ENCODE data around the gene GPC6. TPM values are rescaled to one million over a fixed set of nuclear protein-coding genes. Genes with fewer than 3 reads are reported as not detected.

Gene GPC6
- total and polyA plus RNA-seq, 4 donors, result 5.0 to 37.4 (median 18.9) TPM

- intact Hi-C loops (cut with DNase I), result no loop called here
- ATAC-seq (ENCODE audit: low FRiP score) (no peak), DNase-seq (no peak)
- H3K9me3 ChIP-seq (ENCODE audit: control insufficient read depth, low read length), result no peaks in the 10 kb centered on the region
- no peaks in the 10 kb centered on the region for H3K36me3 ChIP-seq (ENCODE audit: control insufficient read depth in 1 of 2, insufficient read depth in 2 of 2, low read length in 1 of 2)
- WGBS, 2 donors, result 84 to 95% methylated on average over 1 of the region's 1 CpG
- no peaks in the 10 kb centered on the region for H3K27me3 ChIP-seq (ENCODE audit: control insufficient read depth in 1 of 2, insufficient read depth in 2 of 2, low read length in 1 of 2)
- no peak overlapping the region for H3K4me3 ChIP-seq (ENCODE audit: low read length in 2 of 2)
- H3K4me1 ChIP-seq (ENCODE audit: control insufficient read depth in 1 of 2, insufficient read depth in 2 of 2, low read length in 2 of 2), result peaks cover 0 to 3% of the 10 kb centered on the region in 2 donors
- no peak overlapping the region for H3K27ac ChIP-seq (ENCODE audit: low read depth in 1 of 2, low read length in 2 of 2)
Measured at GRCh38 chr13:94115054-94115453, 888.4 kb downstream of the GPC6 start.

DNA sequence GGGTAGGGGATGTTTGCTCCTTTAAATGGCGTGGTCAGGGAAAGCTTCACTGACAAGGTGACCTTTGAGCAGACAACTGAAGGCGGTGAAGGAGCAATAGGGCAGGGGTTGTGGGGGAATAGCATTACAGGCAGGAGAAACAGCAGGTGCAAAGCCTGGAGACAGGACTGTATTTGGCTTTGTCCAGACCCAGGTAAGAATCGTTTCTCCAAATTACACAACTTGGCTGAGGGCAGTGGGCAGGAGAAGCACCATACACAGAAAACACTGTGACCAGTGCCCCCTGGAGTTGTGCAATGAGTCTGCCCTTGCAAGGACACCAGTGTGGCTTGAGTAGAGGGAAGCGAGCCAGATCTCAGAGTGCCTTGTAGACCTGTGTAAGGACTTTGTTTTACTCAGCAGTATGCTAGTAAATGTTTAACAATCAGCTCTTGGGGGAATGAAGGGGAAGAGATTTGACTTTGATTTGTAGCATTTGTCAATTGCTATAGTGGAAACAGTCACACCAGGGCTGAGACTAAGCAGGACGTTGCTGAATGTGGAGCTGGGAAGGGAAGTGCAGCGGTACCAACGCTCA lies 892.8 kb downstream of the GPC6 start:
- H3K27ac ChIP-seq (ENCODE audit: low read depth in 1 of 2, low read length in 2 of 2), result no peak overlapping the region
- intact Hi-C loops (cut with DNase I), result no loop called here
- no peaks in the 10 kb centered on the region for H3K9me3 ChIP-seq (ENCODE audit: control insufficient read depth, low read length)
- ATAC-seq (ENCODE audit: low FRiP score) (no peak), DNase-seq (no peak)
- H3K4me3 ChIP-seq (ENCODE audit: low read length in 2 of 2), result no peak overlapping the region
- H3K36me3 ChIP-seq (ENCODE audit: control insufficient read depth in 1 of 2, insufficient read depth in 2 of 2, low read length in 1 of 2), result no peaks in the 10 kb centered on the region
- WGBS, 2 donors, result 86 to 88% methylated on average over 7 of the region's 7 CpGs
- H3K27me3 ChIP-seq (ENCODE audit: control insufficient read depth in 1 of 2, insufficient read depth in 2 of 2, low read length in 1 of 2), result no peaks in the 10 kb centered on the region
- H3K4me1 ChIP-seq (ENCODE audit: control insufficient read depth in 1 of 2, insufficient read depth in 2 of 2, low read length in 2 of 2), result no peaks in the 10 kb centered on the region

DNA sequence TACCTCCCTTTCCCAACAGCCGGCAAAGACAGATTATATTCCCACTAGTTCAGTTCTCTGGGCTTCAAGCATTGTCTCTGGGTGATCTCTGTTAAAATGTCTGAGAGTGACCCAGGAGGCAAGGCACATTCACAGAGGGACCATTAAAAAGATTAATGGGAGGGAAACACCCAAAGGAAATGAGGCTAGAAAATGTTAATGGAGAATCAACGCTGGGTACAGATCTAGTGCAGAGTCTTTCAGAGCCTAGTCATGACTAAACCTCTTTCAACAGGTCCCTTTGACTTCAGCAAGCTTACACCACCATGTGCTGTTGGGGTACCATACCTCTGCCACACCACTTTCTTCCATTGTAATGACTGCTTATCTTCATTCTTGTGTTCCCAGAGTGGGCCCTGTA lies 894.3 kb downstream of the GPC6 start:
- H3K27ac ChIP-seq (ENCODE audit: low read depth in 1 of 2, low read length in 2 of 2), result no peak overlapping the region
- DNase-seq, result no peak
- 83 to 89% methylated on average over 2 of the region's 2 CpGs for WGBS, 2 donors

GRCh38 chr13:94121686-94122085 lies 895.1 kb downstream of the GPC6 start:
- Histone ChIP-seq H3K4me1 (ENCODE audit: control insufficient read depth in 1 of 2, insufficient read depth in 2 of 2, low read length in 2 of 2) (no peaks in the 10 kb centered on the region), H3K27ac (ENCODE audit: low read depth in 1 of 2, low read length in 2 of 2) (no peak overlapping the region), H3K36me3 (ENCODE audit: control insufficient read depth in 1 of 2, insufficient read depth in 2 of 2, low read length in 1 of 2) (no peaks in the 10 kb centered on the region), H3K9me3 (ENCODE audit: control insufficient read depth, low read length) (no peaks in the 10 kb centered on the region), H3K27me3 (ENCODE audit: control insufficient read depth in 1 of 2, insufficient read depth in 2 of 2, low read length in 1 of 2) (no peaks in the 10 kb centered on the region), H3K4me3 (ENCODE audit: low read length in 2 of 2) (no peak overlapping the region)
- WGBS, 2 donors, result 66 to 71% methylated on average over 1 of the region's 1 CpG
- no peak for DNase-seq
- ATAC-seq (ENCODE audit: low FRiP score), result no peak
- intact Hi-C loops (cut with DNase I), result no loop called here

More for the DNA sequence above, 894.3 kb downstream of the GPC6 start:
- ATAC-seq (ENCODE audit: low FRiP score), result no peak
- Histone ChIP-seq H3K4me1 (ENCODE audit: control insufficient read depth in 1 of 2, insufficient read depth in 2 of 2, low read length in 2 of 2) (no peaks in the 10 kb centered on the region), H3K9me3 (ENCODE audit: control insufficient read depth, low read length) (no peaks in the 10 kb centered on the region), H3K36me3 (ENCODE audit: control insufficient read depth in 1 of 2, insufficient read depth in 2 of 2, low read length in 1 of 2) (no peaks in the 10 kb centered on the region), H3K27me3 (ENCODE audit: control insufficient read depth in 1 of 2, insufficient read depth in 2 of 2, low read length in 1 of 2) (no peaks in the 10 kb centered on the region), H3K4me3 (ENCODE audit: low read length in 2 of 2) (no peak overlapping the region)
- intact Hi-C loops (cut with DNase I), result no loop called here

DNA sequence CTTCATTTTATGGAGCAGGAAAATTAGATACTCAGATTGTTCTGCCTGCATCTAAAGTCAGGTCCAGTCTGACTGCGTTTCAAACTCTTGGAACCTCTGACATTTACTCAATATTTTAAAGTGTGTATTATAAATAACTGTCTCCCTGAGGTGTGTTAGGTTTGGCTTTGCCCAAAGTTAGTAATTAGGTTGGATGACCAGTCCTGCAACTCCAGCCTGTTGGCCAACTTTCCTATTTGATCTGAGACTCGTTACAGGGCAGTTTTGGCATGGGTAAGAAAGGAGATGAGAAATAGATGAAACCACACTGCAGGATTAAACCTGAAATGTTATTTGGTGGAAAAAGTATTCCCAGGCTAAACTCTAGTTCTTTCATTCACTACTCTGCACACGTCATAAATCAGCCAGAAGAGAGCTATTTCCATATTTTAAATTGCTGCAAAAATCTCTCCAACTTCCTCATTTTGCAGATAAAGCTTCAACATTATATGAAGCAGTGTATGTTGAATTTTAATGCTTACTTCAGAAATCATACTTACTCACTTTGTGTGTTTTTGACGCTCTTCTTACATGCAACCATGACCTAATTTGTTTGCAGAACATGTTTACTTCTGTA lies 895.8 kb downstream of the GPC6 start:
- no peaks in the 10 kb centered on the region for H3K4me1 ChIP-seq (ENCODE audit: control insufficient read depth in 1 of 2, insufficient read depth in 2 of 2, low read length in 2 of 2)
- H3K27me3 ChIP-seq (ENCODE audit: control insufficient read depth in 1 of 2, insufficient read depth in 2 of 2, low read length in 1 of 2), result no peaks in the 10 kb centered on the region
- no peak for ATAC-seq (ENCODE audit: low FRiP score)
- no peak overlapping the region for H3K4me3 ChIP-seq (ENCODE audit: low read length in 2 of 2)
- H3K36me3 ChIP-seq (ENCODE audit: control insufficient read depth in 1 of 2, insufficient read depth in 2 of 2, low read length in 1 of 2), result no peaks in the 10 kb centered on the region
- H3K27ac ChIP-seq (ENCODE audit: low read depth in 1 of 2, low read length in 2 of 2), result no peak overlapping the region
- no peaks in the 10 kb centered on the region for H3K9me3 ChIP-seq (ENCODE audit: control insufficient read depth, low read length)
- intact Hi-C loops (cut with DNase I), result no loop called here
- WGBS, 2 donors, result 39 to 43% methylated on average over 4 of the region's 4 CpGs
- no peak for DNase-seq

- Histone ChIP-seq H3K27ac (ENCODE audit: low read depth in 1 of 2, low read length in 2 of 2) (no peak overlapping the region), H3K27me3 (ENCODE audit: control insufficient read depth in 1 of 2, insufficient read depth in 2 of 2, low read length in 1 of 2) (no peaks in the 10 kb centered on the region), H3K4me3 (ENCODE audit: low read length in 2 of 2) (no peak overlapping the region), H3K36me3 (ENCODE audit: control insufficient read depth in 1 of 2, insufficient read depth in 2 of 2, low read length in 1 of 2) (no peaks in the 10 kb centered on the region), H3K9me3 (ENCODE audit: control insufficient read depth, low read length) (no peaks in the 10 kb centered on the region), H3K4me1 (ENCODE audit: control insufficient read depth in 1 of 2, insufficient read depth in 2 of 2, low read length in 2 of 2) (no peaks in the 10 kb centered on the region)
- DNase-seq (no peak), ATAC-seq (ENCODE audit: low FRiP score) (no peak)
- 89 to 93% methylated on average over 1 of the region's 1 CpG for WGBS, 2 donors
- intact Hi-C loops (cut with DNase I), result no loop called here
Measured at GRCh38 chr13:94123557-94123956, 897.0 kb downstream of the GPC6 start.

DNA sequence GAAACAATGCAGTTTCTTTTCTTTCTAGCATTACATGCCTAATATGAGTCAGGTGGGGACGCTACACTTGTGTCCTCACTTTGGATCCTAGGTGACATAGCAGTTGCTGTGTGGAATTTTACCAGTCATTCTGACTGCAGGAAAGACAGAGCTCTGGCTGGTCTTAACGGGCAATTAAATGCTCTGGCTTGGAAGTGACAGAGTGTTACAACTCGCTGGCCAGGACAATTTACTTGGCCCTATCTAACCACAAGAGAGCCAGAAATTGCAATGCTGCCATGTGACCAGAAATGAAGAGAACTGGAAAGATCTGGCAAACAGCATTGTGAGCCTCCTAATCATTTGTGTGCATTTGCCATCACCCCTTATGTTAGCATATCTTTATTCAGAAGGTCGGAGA lies 901.8 kb downstream of the GPC6 start:
- peak; percentile 81 for ATAC-seq (ENCODE audit: low FRiP score)
- H3K36me3 ChIP-seq (ENCODE audit: control insufficient read depth in 1 of 2, insufficient read depth in 2 of 2, low read length in 1 of 2), result no peaks in the 10 kb centered on the region
- WGBS, 2 donors, result 6 to 10% methylated on average over 4 of the region's 4 CpGs
- no peaks in the 10 kb centered on the region for H3K27me3 ChIP-seq (ENCODE audit: control insufficient read depth in 1 of 2, insufficient read depth in 2 of 2, low read length in 1 of 2)
- no peaks in the 10 kb centered on the region for H3K9me3 ChIP-seq (ENCODE audit: control insufficient read depth, low read length)
- intact Hi-C loops (cut with DNase I), result no loop called here
- H3K4me3 ChIP-seq (ENCODE audit: low read length in 2 of 2), result no peak overlapping the region
- H3K27ac ChIP-seq (ENCODE audit: low read depth in 1 of 2, low read length in 2 of 2), result no peak overlapping the region
- DNase-seq, result no peak
- H3K4me1 ChIP-seq (ENCODE audit: control insufficient read depth in 1 of 2, insufficient read depth in 2 of 2, low read length in 2 of 2), result no peaks in the 10 kb centered on the region

GRCh38 chr13:94129490-94129894 lies 902.9 kb downstream of the GPC6 start:
- Histone ChIP-seq H3K36me3 (ENCODE audit: control insufficient read depth in 1 of 2, insufficient read depth in 2 of 2, low read length in 1 of 2) (no peaks in the 10 kb centered on the region), H3K4me1 (ENCODE audit: control insufficient read depth in 1 of 2, insufficient read depth in 2 of 2, low read length in 2 of 2) (no peaks in the 10 kb centered on the region), H3K27me3 (ENCODE audit: control insufficient read depth in 1 of 2, insufficient read depth in 2 of 2, low read length in 1 of 2) (no peaks in the 10 kb centered on the region), H3K27ac (ENCODE audit: low read depth in 1 of 2, low read length in 2 of 2) (no peak overlapping the region), H3K9me3 (ENCODE audit: control insufficient read depth, low read length) (no peaks in the 10 kb centered on the region), H3K4me3 (ENCODE audit: low read length in 2 of 2) (no peak overlapping the region)
- ATAC-seq (ENCODE audit: low FRiP score) (peak; percentile 27), DNase-seq (no peak)
- intact Hi-C loops (cut with DNase I), result no loop called here
- WGBS, 2 donors, result 94 to 95% methylated on average over 2 of the region's 2 CpGs

- H3K27ac ChIP-seq (ENCODE audit: low read depth in 1 of 2, low read length in 2 of 2), result no peak overlapping the region
- intact Hi-C loops (cut with DNase I), result no loop called here
- H3K4me1 ChIP-seq (ENCODE audit: control insufficient read depth in 1 of 2, insufficient read depth in 2 of 2, low read length in 2 of 2), result no peaks in the 10 kb centered on the region
- ATAC-seq (ENCODE audit: low FRiP score) (no peak), DNase-seq (no peak)
- H3K36me3 ChIP-seq (ENCODE audit: control insufficient read depth in 1 of 2, insufficient read depth in 2 of 2, low read length in 1 of 2), result no peaks in the 10 kb centered on the region
- no peaks in the 10 kb centered on the region for H3K27me3 ChIP-seq (ENCODE audit: control insufficient read depth in 1 of 2, insufficient read depth in 2 of 2, low read length in 1 of 2)
- no peaks in the 10 kb centered on the region for H3K9me3 ChIP-seq (ENCODE audit: control insufficient read depth, low read length)
- WGBS, 2 donors, result 88 to 92% methylated on average over 4 of the region's 4 CpGs
- H3K4me3 ChIP-seq (ENCODE audit: low read length in 2 of 2), result no peak overlapping the region
Measured at GRCh38 chr13:94138831-94139230, 912.2 kb downstream of the GPC6 start.
